Gastroesophageal sphincter (tissue), 3 donors: ENCODE measurements around the gene KLF9.

Experiments
- EP300 ChIP-seq: sonication (generic); formaldehyde crosslinking; IDR thresholded peaks from one replicate; pipeline ENCODE4 v1.6.1; 2017; ENCODE audit warnings: antibody characterized with exemption, mild to moderate bottlenecking
- POLR2AphosphoS5 ChIP-seq: sonication (generic); formaldehyde crosslinking; IDR thresholded peaks from one replicate; pipeline ENCODE4 v1.6.1; 2017; ENCODE audit warnings: antibody characterized with exemption
- TF ChIP-seq, protein P1 (sequence below), 4 experiments: fragments of 200-600 bp in 2 of 4; fragments of 450-650 bp in 2 of 4; sonication (generic) in 1 of 4; IDR thresholded peaks; one replicate each; pipeline ENCODE4 v1.5.1; 2017 to 2019; ENCODE audit warnings: antibody characterized with exemption in 4 of 4, mild to moderate bottlenecking in 2 of 4, moderate library complexity in 2 of 4

DNA sequence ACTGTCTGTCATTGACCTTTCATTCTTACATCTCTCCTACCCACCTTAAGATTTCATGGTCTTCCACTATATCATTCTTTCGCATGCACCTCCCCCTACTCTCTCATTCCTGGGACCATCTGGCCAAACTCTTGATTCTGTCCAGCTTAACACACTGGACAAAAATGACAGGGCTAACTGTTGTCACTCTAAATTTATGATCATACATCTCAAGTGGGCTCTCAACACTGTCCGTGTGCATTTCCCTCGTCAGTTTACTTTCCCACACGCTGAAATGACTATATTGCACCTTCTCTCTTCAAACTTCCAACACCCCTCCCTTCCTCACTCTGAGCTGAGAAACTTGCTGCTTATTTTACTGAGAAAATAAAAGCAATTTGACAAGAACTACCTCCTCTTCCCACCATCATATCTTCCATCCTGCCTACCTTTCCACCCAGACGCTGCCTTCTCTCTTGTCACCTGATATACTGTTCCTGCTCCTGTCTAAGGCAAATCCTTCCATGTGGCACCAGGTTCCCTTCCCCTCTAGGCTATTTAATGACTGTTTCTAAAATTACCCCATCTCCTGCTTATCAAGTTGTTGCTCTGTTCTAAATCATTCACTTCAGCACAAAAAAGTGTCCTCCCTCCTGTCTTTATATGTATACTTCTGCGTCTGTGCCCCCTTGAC is 8.1 kb upstream of the KLF9 start:
- no peak for TF ChIP-seq EP300
- TF ChIP-seq, protein P1, sequence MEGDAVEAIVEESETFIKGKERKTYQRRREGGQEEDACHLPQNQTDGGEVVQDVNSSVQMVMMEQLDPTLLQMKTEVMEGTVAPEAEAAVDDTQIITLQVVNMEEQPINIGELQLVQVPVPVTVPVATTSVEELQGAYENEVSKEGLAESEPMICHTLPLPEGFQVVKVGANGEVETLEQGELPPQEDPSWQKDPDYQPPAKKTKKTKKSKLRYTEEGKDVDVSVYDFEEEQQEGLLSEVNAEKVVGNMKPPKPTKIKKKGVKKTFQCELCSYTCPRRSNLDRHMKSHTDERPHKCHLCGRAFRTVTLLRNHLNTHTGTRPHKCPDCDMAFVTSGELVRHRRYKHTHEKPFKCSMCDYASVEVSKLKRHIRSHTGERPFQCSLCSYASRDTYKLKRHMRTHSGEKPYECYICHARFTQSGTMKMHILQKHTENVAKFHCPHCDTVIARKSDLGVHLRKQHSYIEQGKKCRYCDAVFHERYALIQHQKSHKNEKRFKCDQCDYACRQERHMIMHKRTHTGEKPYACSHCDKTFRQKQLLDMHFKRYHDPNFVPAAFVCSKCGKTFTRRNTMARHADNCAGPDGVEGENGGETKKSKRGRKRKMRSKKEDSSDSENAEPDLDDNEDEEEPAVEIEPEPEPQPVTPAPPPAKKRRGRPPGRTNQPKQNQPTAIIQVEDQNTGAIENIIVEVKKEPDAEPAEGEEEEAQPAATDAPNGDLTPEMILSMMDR (IDR thresholded peaks at IDR 0.05) = no peak
- TF ChIP-seq POLR2AphosphoS5 = no peak
